Thymus (tissue), 11 donors: Measurements from ENCODE around the gene PLCH2. TPM values are rescaled to one million over a fixed set of nuclear protein-coding genes. Genes with fewer than 3 reads are reported as not detected.

Experiments used
- DNase-seq, 9 donors: peaks; one replicate each; pipeline ENCODE4 v3.0.0-alpha.2; 2013; ENCODE audit warnings: low spot score in 9 of 9, low read depth in 6 of 9, missing footprints in 1 of 9
- H3K27ac ChIP-seq, 2 donors: one replicate each; pipeline ENCODE4 v1.5.1; 2013; ENCODE audit warnings: control low read depth in 1 of 2, low read depth in 1 of 2, low read length in 1 of 2, mild to moderate bottlenecking in 1 of 2, moderate library complexity in 1 of 2
- H3K27me3 ChIP-seq, 2 donors: one replicate each; pipeline ENCODE4 v1.5.1; 2013; ENCODE audit warnings: low read length in 1 of 2; ENCODE audit not compliant: control insufficient read depth in 2 of 2, insufficient read depth in 1 of 2
- H3K36me3 ChIP-seq, 2 donors: one replicate each; pipeline ENCODE4 v1.5.1; 2013; ENCODE audit warnings: low read length in 1 of 2, mild to moderate bottlenecking in 1 of 2, moderate library complexity in 1 of 2; ENCODE audit not compliant: control insufficient read depth in 2 of 2, insufficient read depth in 2 of 2
- H3K4me1 ChIP-seq, 2 donors: one replicate each; pipeline ENCODE4 v1.5.1; 2013; ENCODE audit warnings: low read length in 2 of 2; ENCODE audit not compliant: control insufficient read depth in 2 of 2, insufficient read depth in 2 of 2
- H3K4me3 ChIP-seq, 2 donors: one replicate each; pipeline ENCODE4 v1.5.1; 2013; ENCODE audit warnings: low read length in 2 of 2, control low read depth in 1 of 2, mild to moderate bottlenecking in 1 of 2
- H3K9me3 ChIP-seq, 2 donors: one replicate each; pipeline ENCODE4 v1.5.1; 2013; ENCODE audit warnings: low read length in 1 of 2, mild to moderate bottlenecking in 1 of 2; ENCODE audit not compliant: control insufficient read depth in 2 of 2, insufficient read depth in 1 of 2
- WGBS: extraction: QIAGEN DNeasy Blood & Tissue Kit; methylation state at CpG from one replicate; pipeline ENCODE4 v1.1.7; 2013; 5-methylcytosine and 5-hydroxymethylcytosine counted together
- polyA plus RNA-seq: library from polyadenylated mRNA; stranded (reverse); fragments of 200-250 nt; gene quantifications from one replicate; pipeline ENCODE4 v1.2.3, GENCODE V29; 2013
- total RNA-seq: library from RNA; stranded (reverse); fragments of 120-200 nt; gene quantifications from one replicate; pipeline ENCODE4 v1.2.4, GENCODE V29; 2013
- donor health status: healthy.

Gene PLCH2
- total and polyA plus RNA-seq, 2 donors: 0.90 to 34.4 TPM

DNA sequence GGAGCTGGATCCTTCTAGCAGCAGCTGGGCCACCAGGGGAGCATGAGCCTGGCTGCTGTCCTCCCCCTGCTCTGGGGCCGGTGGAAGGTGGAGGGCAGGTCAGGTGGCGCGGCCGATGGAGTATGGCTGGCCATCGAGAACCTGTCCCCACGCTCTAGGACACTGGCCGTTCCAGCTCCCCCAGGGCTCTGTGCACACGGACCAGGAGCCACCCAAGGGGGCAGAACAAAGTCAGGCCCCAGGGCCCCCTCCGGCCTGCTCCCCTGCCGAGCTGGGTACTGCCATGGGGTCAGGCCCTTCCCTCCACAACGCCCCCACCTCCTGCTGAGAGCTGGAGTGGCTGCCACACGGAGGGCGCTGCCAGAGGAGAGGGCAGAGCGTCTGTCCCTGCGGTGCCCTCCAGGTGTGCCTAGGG lies 4.5 kb upstream of the PLCH2 start:
- 92% methylated on average over 15 of the region's 15 CpGs for WGBS
- Histone ChIP-seq H3K27ac (no peak overlapping the region), H3K9me3 (peaks cover 0 to 1% of the 10 kb centered on the region in 2 donors), H3K27me3 (peaks cover 0 to 31% of the 10 kb centered on the region in 2 donors), H3K36me3 (no peaks in the 10 kb centered on the region), H3K4me3 (no peak overlapping the region), H3K4me1 (no peaks in the 10 kb centered on the region)
- no peak for DNase-seq

DNA sequence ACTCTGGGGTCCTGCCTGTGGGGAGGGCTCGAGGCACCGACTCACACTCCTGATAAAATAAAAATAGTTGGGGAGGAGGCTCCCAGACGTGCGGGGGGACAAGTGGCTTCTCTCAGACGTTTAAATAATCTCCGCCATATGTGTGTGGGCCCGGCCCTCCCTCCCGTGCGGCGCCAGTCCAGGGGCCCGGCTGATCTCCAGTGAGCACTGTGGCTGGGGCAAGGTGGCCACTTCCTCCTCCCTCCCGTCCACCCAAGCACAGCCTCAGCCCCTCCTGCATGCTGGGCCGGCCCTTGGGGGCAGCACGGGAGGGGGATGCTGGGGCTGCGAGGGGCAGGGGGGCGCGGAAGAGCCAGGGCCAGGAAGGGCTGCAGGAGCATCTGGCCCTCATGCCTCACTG lies 4.0 kb upstream of the PLCH2 start:
- DNase-seq: no peak
- Histone ChIP-seq H3K27ac (no peak overlapping the region), H3K9me3 (peaks cover 0 to 1% of the 10 kb centered on the region in 2 donors), H3K36me3 (no peaks in the 10 kb centered on the region), H3K4me3 (no peak overlapping the region), H3K27me3 (peaks cover 0 to 26% of the 10 kb centered on the region in 2 donors), H3K4me1 (no peaks in the 10 kb centered on the region)
- 76% methylated on average over 17 of the region's 17 CpGs for WGBS

DNA sequence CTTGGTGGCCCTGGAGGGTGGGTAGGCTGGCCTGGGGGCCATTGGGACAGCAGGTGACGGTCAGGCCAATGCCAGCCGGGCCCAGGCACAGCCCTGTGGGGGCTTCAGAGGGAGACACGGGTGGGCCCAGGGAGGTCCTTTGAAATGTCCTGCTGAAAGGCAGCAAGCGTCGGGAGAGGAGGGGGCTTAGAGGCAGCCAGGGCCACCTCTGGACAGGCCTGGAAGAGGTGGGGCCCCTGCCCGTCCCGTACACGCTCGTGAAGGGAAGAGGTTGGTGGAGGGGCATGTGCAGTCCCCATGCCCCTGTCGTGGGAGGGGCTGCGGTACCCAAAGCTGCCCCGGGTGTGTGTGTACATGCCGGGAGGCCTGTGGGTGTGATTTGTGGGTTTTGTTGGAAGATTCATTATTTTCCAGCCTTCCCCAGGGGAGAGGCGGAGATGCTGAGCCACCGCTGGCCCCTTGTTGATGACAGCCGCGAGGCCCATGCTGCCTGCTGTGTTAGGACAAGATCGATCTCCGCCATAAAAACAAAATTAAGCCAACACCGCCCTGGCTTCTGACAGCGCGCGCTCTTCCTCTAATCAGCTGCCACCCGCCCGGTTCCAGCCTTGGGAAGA lies 3.4 kb upstream of the PLCH2 start:
- Histone ChIP-seq H3K36me3 (no peaks in the 10 kb centered on the region), H3K9me3 (peaks cover 0 to 1% of the 10 kb centered on the region in 2 donors), H3K4me1 (no peaks in the 10 kb centered on the region), H3K27ac (no peak overlapping the region), H3K4me3 (no peak overlapping the region), H3K27me3 (peaks cover 0 to 22% of the 10 kb centered on the region in 2 donors)
- WGBS: 89% methylated on average over 25 of the region's 25 CpGs
- DNase-seq: no peak

DNA sequence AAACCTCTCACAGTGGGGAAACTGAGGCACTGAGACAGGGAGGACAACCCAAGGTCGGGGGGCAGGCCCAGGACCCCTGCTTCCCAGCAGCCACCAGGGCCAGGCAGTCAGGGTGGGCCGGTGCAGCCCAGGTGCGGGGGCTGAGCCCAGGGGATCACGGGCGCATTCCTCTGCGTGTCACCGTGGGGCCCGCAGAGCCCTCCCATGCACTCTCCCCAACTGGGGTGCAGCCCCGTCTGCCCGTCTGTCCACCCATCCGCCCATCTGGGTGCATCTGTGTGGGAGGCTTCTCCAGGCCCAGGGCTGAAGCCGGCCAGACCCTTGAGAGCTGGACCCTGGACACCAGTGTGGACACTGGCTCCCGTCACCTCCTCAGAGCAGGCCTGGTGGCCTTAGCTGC lies 2.9 kb upstream of the PLCH2 start:
- no peak overlapping the region for H3K4me3 ChIP-seq
- no peak for DNase-seq
- H3K27me3 ChIP-seq: peaks cover 0 to 17% of the 10 kb centered on the region in 2 donors
- H3K27ac ChIP-seq: no peak overlapping the region
- 95% methylated on average over 13 of the region's 13 CpGs for WGBS
- no peaks in the 10 kb centered on the region for H3K4me1 ChIP-seq
- no peaks in the 10 kb centered on the region for H3K36me3 ChIP-seq
- H3K9me3 ChIP-seq: peaks cover 0 to 1% of the 10 kb centered on the region in 2 donors

DNA sequence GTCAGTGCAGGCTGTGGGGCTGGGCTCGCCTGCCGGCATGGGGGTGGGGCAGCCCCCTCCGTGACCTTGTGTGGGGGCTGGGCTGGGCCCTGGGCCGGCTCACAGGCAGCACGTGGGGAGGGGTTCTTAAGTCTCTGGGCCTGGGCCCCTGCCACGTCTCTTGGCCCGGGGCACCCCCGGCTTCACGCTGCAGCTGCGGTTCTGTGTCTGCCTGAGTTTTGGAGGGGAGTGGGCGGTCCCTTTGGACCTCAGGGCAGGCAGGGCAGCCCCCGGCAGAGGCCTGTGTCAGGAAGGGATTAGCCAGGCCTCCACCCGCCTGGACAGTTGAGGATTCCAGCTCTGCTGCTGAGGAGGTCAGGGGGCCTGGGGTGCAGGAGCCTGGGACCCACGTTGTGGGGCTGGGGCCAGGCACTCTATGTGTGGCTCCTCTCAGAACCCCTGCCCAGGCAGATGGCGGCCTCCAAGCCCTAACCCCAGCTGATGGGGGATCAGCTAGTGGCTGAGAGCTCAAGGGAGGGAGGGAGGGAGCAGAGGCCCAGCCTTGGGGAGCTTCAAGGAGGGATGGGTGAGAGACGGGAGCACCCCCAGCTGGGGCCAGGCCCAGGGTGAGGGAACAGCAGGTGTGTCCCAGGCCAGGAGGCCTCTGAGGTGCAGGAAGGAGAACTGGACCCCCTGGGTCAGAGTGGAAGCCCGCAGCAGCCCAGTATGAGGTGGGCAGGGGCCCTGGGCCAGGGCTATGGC lies 1.8 kb upstream of the PLCH2 start:
- no peaks in the 10 kb centered on the region for H3K36me3 ChIP-seq
- H3K27ac ChIP-seq: no peak overlapping the region
- no peaks in the 10 kb centered on the region for H3K4me1 ChIP-seq
- H3K27me3 ChIP-seq: peaks cover 0 to 8% of the 10 kb centered on the region in 2 donors
- DNase-seq: no peak
- peaks cover 0 to 1% of the 10 kb centered on the region in 2 donors for H3K9me3 ChIP-seq
- H3K4me3 ChIP-seq: no peak overlapping the region
- WGBS: 80% methylated on average over 17 of the region's 17 CpGs

DNA sequence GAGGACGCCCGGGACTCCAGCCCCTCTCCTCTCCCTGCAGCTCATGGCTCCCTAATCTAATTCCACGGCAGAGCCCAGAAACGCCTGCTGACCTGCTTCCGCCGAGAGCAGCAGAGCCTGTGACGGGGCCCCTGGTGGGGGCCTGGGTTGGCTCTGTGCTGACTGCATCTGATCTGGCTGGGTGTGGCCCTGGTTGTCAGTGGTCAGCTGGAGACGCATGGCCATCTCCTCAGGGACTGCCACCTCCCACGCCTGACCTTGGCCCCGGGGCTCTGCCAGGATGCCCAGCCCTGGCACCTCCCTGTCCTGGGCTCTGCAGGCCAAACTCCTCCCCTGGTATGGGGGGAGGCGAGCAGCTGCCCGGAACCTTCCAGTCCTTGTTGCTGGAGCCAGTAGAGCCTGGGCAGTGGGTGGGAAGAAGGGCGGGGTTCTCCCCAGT lies 1.1 kb upstream of the PLCH2 start:
- H3K9me3 ChIP-seq: peaks cover 0 to 1% of the 10 kb centered on the region in 2 donors
- H3K36me3 ChIP-seq: no peaks in the 10 kb centered on the region
- 91% methylated on average over 13 of the region's 13 CpGs for WGBS
- no peak for DNase-seq
- no peak overlapping the region for H3K27ac ChIP-seq
- no peaks in the 10 kb centered on the region for H3K4me1 ChIP-seq
- H3K27me3 ChIP-seq: peaks cover 0 to 8% of the 10 kb centered on the region in 2 donors
- H3K4me3 ChIP-seq: no peak overlapping the region

DNA sequence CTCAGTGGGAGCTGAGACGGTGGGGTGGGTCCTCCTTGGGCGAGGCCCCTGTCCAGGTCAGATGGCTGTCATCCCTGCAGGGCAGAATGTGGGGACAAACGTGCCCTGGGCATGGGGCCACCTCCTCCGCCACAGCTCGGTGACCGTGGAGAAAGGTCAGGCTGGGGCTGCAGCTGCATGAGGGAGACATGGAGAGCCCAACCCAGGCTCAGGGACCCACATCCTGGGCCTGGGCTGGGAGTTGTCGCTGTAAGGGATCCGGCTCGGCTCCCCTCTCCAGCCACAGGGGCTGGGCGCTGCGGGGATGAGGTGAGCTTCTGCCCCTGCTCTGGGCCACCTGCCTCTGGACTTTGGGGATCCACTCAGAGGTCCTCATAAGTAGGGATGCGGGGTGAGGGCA lies 518 bp upstream of the PLCH2 start:
- Histone ChIP-seq H3K36me3 (no peaks in the 10 kb centered on the region), H3K4me1 (no peaks in the 10 kb centered on the region), H3K27ac (no peak overlapping the region), H3K9me3 (peaks cover 0 to 1% of the 10 kb centered on the region in 2 donors), H3K4me3 (no peak overlapping the region), H3K27me3 (peaks cover 0 to 7% of the 10 kb centered on the region in 2 donors)
- WGBS: 94% methylated on average over 12 of the region's 12 CpGs
- no peak for DNase-seq

DNA sequence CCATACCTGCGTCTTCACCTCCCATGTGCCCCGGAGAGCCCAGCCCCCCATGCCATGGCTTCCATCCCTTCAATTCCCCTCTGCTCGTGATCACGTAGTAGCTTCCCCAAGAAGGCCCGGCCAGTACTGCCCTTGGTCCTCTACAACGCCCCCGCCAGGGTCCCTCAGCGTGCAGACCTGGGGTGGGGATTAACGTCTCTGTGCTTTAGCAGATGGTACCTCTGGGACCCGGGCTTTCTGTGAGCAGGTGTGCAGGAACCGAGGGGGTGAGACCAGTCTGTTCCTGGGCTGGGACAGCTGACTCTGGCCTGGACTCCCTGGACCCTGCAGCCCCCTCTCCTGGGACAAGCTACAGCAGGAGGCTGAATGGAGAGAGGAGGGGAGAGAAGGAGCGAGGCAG lies 1.2 kb downstream of the PLCH2 start:
- no peaks in the 10 kb centered on the region for H3K36me3 ChIP-seq
- WGBS: 85% methylated on average over 12 of the region's 12 CpGs
- peaks cover 0 to 1% of the 10 kb centered on the region in 2 donors for H3K9me3 ChIP-seq
- no peak for DNase-seq
- H3K4me3 ChIP-seq: no peak overlapping the region
- H3K27me3 ChIP-seq: peaks cover 0 to 5% of the 10 kb centered on the region in 2 donors
- H3K4me1 ChIP-seq: no peaks in the 10 kb centered on the region
- no peak overlapping the region for H3K27ac ChIP-seq

DNA sequence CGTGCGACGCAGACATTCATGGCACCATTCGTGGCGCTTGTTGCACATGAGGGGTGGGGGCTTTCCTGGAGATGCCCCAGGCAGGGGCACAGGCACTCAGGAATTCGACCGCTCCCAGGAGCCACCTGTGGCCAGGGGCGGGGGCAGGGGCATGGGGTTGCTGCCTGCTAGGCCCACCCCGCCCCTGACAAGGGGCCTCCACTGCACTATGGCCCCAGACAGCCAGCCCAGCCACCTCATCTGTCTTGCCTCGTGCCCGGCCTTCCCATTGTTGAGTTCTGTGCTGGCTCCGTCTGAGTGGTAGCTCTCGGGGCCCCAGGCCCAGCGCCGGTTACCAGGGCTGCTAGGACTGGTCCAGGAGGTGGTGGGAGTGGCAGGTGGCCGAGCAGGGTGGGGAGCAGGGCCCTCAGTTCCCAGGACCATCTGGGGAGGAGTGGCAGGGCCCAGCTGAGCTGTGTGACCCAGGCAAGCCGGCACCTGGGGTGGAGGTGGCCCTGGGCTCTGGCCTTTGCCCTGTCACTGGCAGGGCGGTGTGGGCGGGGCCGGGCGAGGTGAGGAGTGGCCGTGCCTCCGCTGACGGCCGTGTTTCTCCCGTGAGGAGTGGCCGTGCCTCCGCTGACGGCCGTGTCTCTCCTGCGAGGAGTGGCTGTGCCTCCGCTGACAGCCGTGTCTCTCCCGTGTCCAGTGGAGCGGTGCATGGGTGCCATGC lies 1.9 kb downstream of the PLCH2 start:
- Histone ChIP-seq H3K9me3 (peaks cover 0 to 1% of the 10 kb centered on the region in 2 donors), H3K4me3 (no peak overlapping the region), H3K36me3 (no peaks in the 10 kb centered on the region), H3K27ac (no peak overlapping the region), H3K27me3 (peaks cover 0 to 3% of the 10 kb centered on the region in 2 donors), H3K4me1 (no peaks in the 10 kb centered on the region)
- WGBS: 86% methylated on average over 35 of the region's 35 CpGs
- DNase-seq: no peak
